T47D (cell line): Measurements from ENCODE around the gene EDA2R.

Source experiments
- DNase-seq, 2 experiments: peaks; one replicate each; pipeline versions ENCODE4 v3.0.0 to v3.0.0-alpha.2; 2011 to 2012; ENCODE audit warnings: low read depth in 1 of 2, low spot score in 1 of 2
- JUND ChIP-seq: IDR thresholded peaks from 2 replicates; pipeline ENCODE4 v1.6.1; 2012; ENCODE audit warnings: low read depth
- in situ Hi-C: cut with HindIII; loops from 2 replicates; pipeline ENCODE4 v1.10.0; 2016; ENCODE audit warnings: low sequenced_read_pairs, low pct_unique_long_range_greater_than_20kb

The EDA2R gene

GRCh38 chrX:66632981-66633380 lies 5.9 kb downstream of the EDA2R start:
- in situ Hi-C loops = no loop called here
- TF ChIP-seq JUND = no peak
- DNase-seq = no peak

GRCh38 chrX:66632473-66632872 lies 6.4 kb downstream of the EDA2R start:
- DNase-seq = no peak
- no peak for TF ChIP-seq JUND
- in situ Hi-C loops = no loop called here

GRCh38 chrX:66625525-66625924 lies 13.4 kb downstream of the EDA2R start:
- no peak for TF ChIP-seq JUND
- in situ Hi-C loops = no loop called here
- no peak for DNase-seq

- in situ Hi-C loops = no loop called here
- no peak for DNase-seq
- TF ChIP-seq JUND = no peak
Measured at GRCh38 chrX:66622209-66622608, 16.7 kb downstream of the EDA2R start.

GRCh38 chrX:66616944-66617343 lies 21.9 kb downstream of the EDA2R start:
- TF ChIP-seq JUND = no peak
- in situ Hi-C loops = no loop called here
- DNase-seq = no peak

- TF ChIP-seq JUND = no peak
- DNase-seq = no peak
- in situ Hi-C loops = no loop called here
Measured at GRCh38 chrX:66602381-66602938, 36.4 kb downstream of the EDA2R start.

GRCh38 chrX:66601522-66601921 lies 37.4 kb downstream of the EDA2R start:
- no peak for TF ChIP-seq JUND
- in situ Hi-C loops = no loop called here
- no peak for DNase-seq

GRCh38 chrX:66579219-66579618 lies 59.7 kb downstream of the EDA2R start:
- DNase-seq = no peak
- no peak for TF ChIP-seq JUND
- in situ Hi-C loops = no loop called here

GRCh38 chrX:66553973-66554372 lies 84.9 kb downstream of the EDA2R start:
- in situ Hi-C loops = no loop called here
- no peak for TF ChIP-seq JUND
- DNase-seq = no peak

- no peak for TF ChIP-seq JUND
- no peak for DNase-seq
- in situ Hi-C loops = no loop called here
Measured at GRCh38 chrX:66547847-66548369, 91.0 kb downstream of the EDA2R start.
